Ishikawa (cell line): ENCODE results near the gene MYL12B.

ENCODE experiments used
- CEBPB ChIP-seq: IDR thresholded peaks from 2 replicates; pipeline ENCODE4 v1.6.1; 2012
- CREB1 ChIP-seq: IDR thresholded peaks from 2 replicates; pipeline ENCODE4 v1.6.1; 2012; ENCODE audit warnings: low read depth
- EGR1 ChIP-seq: IDR thresholded peaks from 2 replicates; pipeline ENCODE4 v1.6.1; 2012
- EP300 ChIP-seq: IDR thresholded peaks from 2 replicates; pipeline ENCODE4 v1.6.1; 2012; ENCODE audit warnings: borderline replicate concordance
- FOXM1 ChIP-seq: IDR thresholded peaks from 2 replicates; pipeline ENCODE4 v1.6.1; 2012; ENCODE audit warnings: low read depth, borderline replicate concordance
- NFIC ChIP-seq: IDR thresholded peaks from 2 replicates; pipeline ENCODE4 v1.6.1; 2012
- RAD21 ChIP-seq: IDR thresholded peaks from 2 replicates; pipeline ENCODE4 v1.6.1; 2012; ENCODE audit warnings: low read depth
- TAF1 ChIP-seq: IDR thresholded peaks from 2 replicates; pipeline ENCODE4 v1.6.1; 2012; ENCODE audit warnings: low read depth, mild to moderate bottlenecking
- TCF12 ChIP-seq: IDR thresholded peaks from 2 replicates; pipeline ENCODE4 v1.6.1; 2012; ENCODE audit warnings: low read depth
- TEAD4 ChIP-seq: IDR thresholded peaks from 2 replicates; pipeline ENCODE4 v1.6.1; 2012
- YY1 ChIP-seq: IDR thresholded peaks from 2 replicates; pipeline ENCODE4 v1.6.1; 2012; ENCODE audit warnings: low read depth
- ZBTB7A ChIP-seq: IDR thresholded peaks from 2 replicates; pipeline ENCODE4 v1.6.1; 2012; ENCODE audit warnings: low read depth
- TF ChIP-seq, protein P1 (sequence below): IDR thresholded peaks from 2 replicates; pipeline ENCODE4 v1.6.1; 2012
- TF ChIP-seq, protein P2 (sequence below): IDR thresholded peaks from 2 replicates; pipeline ENCODE4 v1.6.1; 2012
- TF ChIP-seq, protein P3 (sequence below): IDR thresholded peaks from 2 replicates; pipeline ENCODE4 v1.6.1; 2012; ENCODE audit warnings: low read depth, mild to moderate bottlenecking

The MYL12B gene

GRCh38 chr18:3233433-3234168 is 28.3 kb upstream of the MYL12B start:
- TF ChIP-seq ZBTB7A (no peak), CREB1 (no peak), RAD21 (no peak), YY1 (no peak), EP300 (no peak), CEBPB (no peak), EGR1 (no peak), TCF12 (no peak)
- TF ChIP-seq, protein P1, sequence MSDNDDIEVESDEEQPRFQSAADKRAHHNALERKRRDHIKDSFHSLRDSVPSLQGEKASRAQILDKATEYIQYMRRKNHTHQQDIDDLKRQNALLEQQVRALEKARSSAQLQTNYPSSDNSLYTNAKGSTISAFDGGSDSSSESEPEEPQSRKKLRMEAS = no peak
- TF ChIP-seq, protein P2, sequence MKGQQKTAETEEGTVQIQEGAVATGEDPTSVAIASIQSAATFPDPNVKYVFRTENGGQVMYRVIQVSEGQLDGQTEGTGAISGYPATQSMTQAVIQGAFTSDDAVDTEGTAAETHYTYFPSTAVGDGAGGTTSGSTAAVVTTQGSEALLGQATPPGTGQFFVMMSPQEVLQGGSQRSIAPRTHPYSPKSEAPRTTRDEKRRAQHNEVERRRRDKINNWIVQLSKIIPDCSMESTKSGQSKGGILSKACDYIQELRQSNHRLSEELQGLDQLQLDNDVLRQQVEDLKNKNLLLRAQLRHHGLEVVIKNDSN = no peak
- TF ChIP-seq, protein P3, sequence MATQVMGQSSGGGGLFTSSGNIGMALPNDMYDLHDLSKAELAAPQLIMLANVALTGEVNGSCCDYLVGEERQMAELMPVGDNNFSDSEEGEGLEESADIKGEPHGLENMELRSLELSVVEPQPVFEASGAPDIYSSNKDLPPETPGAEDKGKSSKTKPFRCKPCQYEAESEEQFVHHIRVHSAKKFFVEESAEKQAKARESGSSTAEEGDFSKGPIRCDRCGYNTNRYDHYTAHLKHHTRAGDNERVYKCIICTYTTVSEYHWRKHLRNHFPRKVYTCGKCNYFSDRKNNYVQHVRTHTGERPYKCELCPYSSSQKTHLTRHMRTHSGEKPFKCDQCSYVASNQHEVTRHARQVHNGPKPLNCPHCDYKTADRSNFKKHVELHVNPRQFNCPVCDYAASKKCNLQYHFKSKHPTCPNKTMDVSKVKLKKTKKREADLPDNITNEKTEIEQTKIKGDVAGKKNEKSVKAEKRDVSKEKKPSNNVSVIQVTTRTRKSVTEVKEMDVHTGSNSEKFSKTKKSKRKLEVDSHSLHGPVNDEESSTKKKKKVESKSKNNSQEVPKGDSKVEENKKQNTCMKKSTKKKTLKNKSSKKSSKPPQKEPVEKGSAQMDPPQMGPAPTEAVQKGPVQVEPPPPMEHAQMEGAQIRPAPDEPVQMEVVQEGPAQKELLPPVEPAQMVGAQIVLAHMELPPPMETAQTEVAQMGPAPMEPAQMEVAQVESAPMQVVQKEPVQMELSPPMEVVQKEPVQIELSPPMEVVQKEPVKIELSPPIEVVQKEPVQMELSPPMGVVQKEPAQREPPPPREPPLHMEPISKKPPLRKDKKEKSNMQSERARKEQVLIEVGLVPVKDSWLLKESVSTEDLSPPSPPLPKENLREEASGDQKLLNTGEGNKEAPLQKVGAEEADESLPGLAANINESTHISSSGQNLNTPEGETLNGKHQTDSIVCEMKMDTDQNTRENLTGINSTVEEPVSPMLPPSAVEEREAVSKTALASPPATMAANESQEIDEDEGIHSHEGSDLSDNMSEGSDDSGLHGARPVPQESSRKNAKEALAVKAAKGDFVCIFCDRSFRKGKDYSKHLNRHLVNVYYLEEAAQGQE = no peak

DNA sequence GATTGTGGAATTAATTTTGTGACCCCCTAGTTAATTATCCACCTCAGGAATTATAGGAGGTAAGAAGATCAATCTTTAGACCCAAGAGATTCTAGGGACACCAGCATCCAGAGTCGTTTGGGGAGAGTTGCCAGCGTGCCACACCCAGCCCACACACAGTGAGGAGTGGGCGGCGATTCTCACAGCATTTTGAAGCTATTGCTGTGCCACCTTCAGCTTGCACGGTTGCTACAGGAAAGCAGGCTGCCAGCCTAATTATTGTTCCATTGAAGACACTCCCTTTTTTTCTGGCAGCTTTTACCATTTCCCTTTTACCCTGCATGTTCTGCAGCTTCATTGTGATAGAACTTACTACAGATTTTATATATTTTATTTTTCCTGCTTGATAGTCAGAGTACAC is 27.5 kb upstream of the MYL12B start:
- TF ChIP-seq, protein P2 = no peak
- TF ChIP-seq CEBPB = no peak
- TF ChIP-seq EP300 = no peak
- no peak for TF ChIP-seq TEAD4
- no peak for TF ChIP-seq NFIC
- TF ChIP-seq, protein P3 = no peak
- no peak for TF ChIP-seq FOXM1
- TF ChIP-seq RAD21 = no peak
- no peak for TF ChIP-seq TAF1
- TF ChIP-seq ZBTB7A = no peak
- no peak for TF ChIP-seq TCF12
- TF ChIP-seq EGR1 = no peak
- TF ChIP-seq, protein P1 = no peak
- no peak for TF ChIP-seq YY1
- TF ChIP-seq CREB1 = no peak

GRCh38 chr18:3235846-3236245 is 26.1 kb upstream of the MYL12B start:
- TF ChIP-seq NFIC (no peak), FOXM1 (no peak), YY1 (no peak), ZBTB7A (no peak), TAF1 (no peak), CEBPB (no peak), EP300 (no peak), EGR1 (no peak), TEAD4 (no peak), CREB1 (no peak), RAD21 (no peak), TCF12 (no peak)
- TF ChIP-seq, protein P1 = no peak
- TF ChIP-seq, protein P2 = no peak
- TF ChIP-seq, protein P3 = no peak
